Loucy (cell line): ENCODE results near the gene VAPB.
A peak's percentile ranks its signal among the peaks of the same experiment; 100 is the strongest.

Experiments
- H2AFZ ChIP-seq: fragments of 200-600 bp; sonication (generic); 2 replicates; pipeline ENCODE4 v1.6.0; 2016; ENCODE audit warnings: antibody characterized with exemption, mild to moderate bottlenecking, low read length, moderate library complexity
- H3F3A ChIP-seq: fragments of 200-600 bp; 2 replicates; pipeline ENCODE4 v1.6.0; 2016; ENCODE audit warnings: antibody characterized with exemption, low read depth, mild to moderate bottlenecking
- H3K27me3 ChIP-seq: fragments of 200-600 bp; sonication (generic); 2 replicates; pipeline ENCODE4 v1.6.1; 2014; ENCODE audit warnings: low read length, mild to moderate bottlenecking; ENCODE audit not compliant: insufficient read depth, poor library complexity, severe bottlenecking
- H3K36me3 ChIP-seq: fragments of 200-600 bp; sonication (generic); 2 replicates; pipeline ENCODE4 v1.6.1; 2016; ENCODE audit warnings: low read length; ENCODE audit not compliant: insufficient read depth
- H3K4me1 ChIP-seq: fragments of 200-600 bp; sonication (generic); 2 replicates; pipeline ENCODE4 v1.5.1; 2014; ENCODE audit warnings: low read length, mild to moderate bottlenecking; ENCODE audit not compliant: insufficient read depth, poor library complexity, severe bottlenecking
- H3K4me2 ChIP-seq: fragments of 200-600 bp; sonication (generic); 2 replicates; pipeline ENCODE4 v1.6.0; 2014; ENCODE audit warnings: antibody characterized with exemption, low read length, low read depth, mild to moderate bottlenecking; ENCODE audit not compliant: poor library complexity, severe bottlenecking
- H3K4me3 ChIP-seq: fragments of 200-600 bp; sonication (generic); 2 replicates; pipeline ENCODE4 v1.5.1; 2014; ENCODE audit warnings: low read length, mild to moderate bottlenecking, mixed read lengths; ENCODE audit not compliant: poor library complexity, severe bottlenecking
- H3K79me2 ChIP-seq: fragments of 200-600 bp; sonication (generic); 2 replicates; pipeline ENCODE4 v1.6.1; 2014; ENCODE audit warnings: low read length; ENCODE audit not compliant: insufficient read depth
- H3K9ac ChIP-seq: fragments of 200-600 bp; sonication (generic); 2 replicates; pipeline ENCODE4 v1.6.0; 2014; ENCODE audit warnings: mild to moderate bottlenecking, low read depth, low read length, moderate library complexity; ENCODE audit not compliant: poor library complexity, severe bottlenecking
- H3K9me2 ChIP-seq: fragments of 200-600 bp; sonication (generic); replicated peaks from 2 replicates; pipeline ENCODE4 v1.6.1; 2016; ENCODE audit warnings: low read depth, low read length, mixed read lengths
- H3K9me3 ChIP-seq: fragments of 200-600 bp; sonication (generic); 2 replicates; pipeline ENCODE4 v1.6.1; 2014; ENCODE audit warnings: mild to moderate bottlenecking, antibody characterized with exemption, low read length, low read depth; ENCODE audit not compliant: insufficient read depth
- H4K20me1 ChIP-seq: fragments of 200-600 bp; sonication (generic); 2 replicates; pipeline ENCODE4 v1.6.0; 2014; ENCODE audit warnings: antibody characterized with exemption, low read length, mild to moderate bottlenecking; ENCODE audit not compliant: insufficient read depth, poor library complexity, severe bottlenecking
- CTCF ChIP-seq: fragments of 200-600 bp; sonication (generic); conservative IDR thresholded peaks from 2 replicates; pipeline ENCODE4 v1.5.1; 2014; ENCODE audit warnings: mild to moderate bottlenecking, antibody characterized with exemption, low read length
- EZH2phosphoT487 ChIP-seq: fragments of 200-600 bp; IDR thresholded peaks from 2 replicates; pipeline ENCODE4 v1.6.1; 2018; ENCODE audit warnings: antibody characterized with exemption, mild to moderate bottlenecking, moderate library complexity, borderline replicate concordance

The VAPB gene

GRCh38 chr20:58481481-58482021 is 92.5 kb downstream of the VAPB start:
- H3K4me2 ChIP-seq = no peak overlapping the region

GRCh38 chr20:58482416-58482815 is 93.4 kb downstream of the VAPB start:
- H3K9ac ChIP-seq = no peak overlapping the region
- no peaks in the 10 kb centered on the region for H3K79me2 ChIP-seq
- H4K20me1 ChIP-seq = no peaks in the 10 kb centered on the region
- H2AFZ ChIP-seq = no peak overlapping the region
- no peak overlapping the region for H3K4me2 ChIP-seq
- no peaks in the 10 kb centered on the region for H3F3A ChIP-seq
- peaks cover 10% of the 10 kb centered on the region for H3K27me3 ChIP-seq
- H3K9me3 ChIP-seq = peaks cover 9% of the 10 kb centered on the region; the same call in 1 of the 2 replicates
- H3K4me3 ChIP-seq = no peak overlapping the region
- TF ChIP-seq EZH2phosphoT487 = no peak
- no peak for TF ChIP-seq CTCF
- no peaks in the 10 kb centered on the region for H3K9me2 ChIP-seq
- no peaks in the 10 kb centered on the region for H3K36me3 ChIP-seq
- H3K4me1 ChIP-seq = no peaks in the 10 kb centered on the region

More at GRCh38 chr20:58481481-58482021, 92.5 kb downstream of the VAPB start:
- Histone ChIP-seq H4K20me1 (no peaks in the 10 kb centered on the region), H3K9me2 (no peaks in the 10 kb centered on the region), H2AFZ (no peak overlapping the region), H3K27me3 (peaks cover 9% of the 10 kb centered on the region), H3K4me3 (no peak overlapping the region), H3K4me1 (no peaks in the 10 kb centered on the region), H3F3A (no peaks in the 10 kb centered on the region), H3K9me3 (peaks cover 9% of the 10 kb centered on the region; the same call in 1 of the 2 replicates), H3K79me2 (no peaks in the 10 kb centered on the region), H3K9ac (no peak overlapping the region), H3K36me3 (no peaks in the 10 kb centered on the region)
- no peak for TF ChIP-seq EZH2phosphoT487
- peak; percentile 62 for TF ChIP-seq CTCF

- H3K27me3 ChIP-seq = peaks cover 10% of the 10 kb centered on the region
- H3K4me1 ChIP-seq = no peaks in the 10 kb centered on the region
- no peak overlapping the region for H3K4me2 ChIP-seq
- no peaks in the 10 kb centered on the region for H3F3A ChIP-seq
- H3K9ac ChIP-seq = no peak overlapping the region
- H3K4me3 ChIP-seq = no peak overlapping the region
- no peaks in the 10 kb centered on the region for H3K79me2 ChIP-seq
- H3K9me2 ChIP-seq = no peaks in the 10 kb centered on the region
- TF ChIP-seq EZH2phosphoT487 = no peak
- no peaks in the 10 kb centered on the region for H4K20me1 ChIP-seq
- peaks cover 9% of the 10 kb centered on the region; the same call in 1 of the 2 replicates for H3K9me3 ChIP-seq
- H3K36me3 ChIP-seq = no peaks in the 10 kb centered on the region
- H2AFZ ChIP-seq = no peak overlapping the region
Measured at GRCh38 chr20:58483051-58483450, 94.0 kb downstream of the VAPB start.

GRCh38 chr20:58483470-58483869 is 94.4 kb downstream of the VAPB start:
- Histone ChIP-seq H3K36me3 (no peaks in the 10 kb centered on the region), H4K20me1 (no peaks in the 10 kb centered on the region), H3K4me3 (no peak overlapping the region), H3K79me2 (no peaks in the 10 kb centered on the region), H3F3A (no peaks in the 10 kb centered on the region), H3K4me1 (no peaks in the 10 kb centered on the region), H3K4me2 (no peak overlapping the region), H3K9me3 (peaks cover 9% of the 10 kb centered on the region; the same call in 1 of the 2 replicates), H3K9ac (no peak overlapping the region), H2AFZ (no peak overlapping the region), H3K9me2 (no peaks in the 10 kb centered on the region), H3K27me3 (peaks cover 10% of the 10 kb centered on the region)
- TF ChIP-seq EZH2phosphoT487 (no peak), CTCF (no peak)
